ENCODE results near the gene CDK10. TPM values are rescaled to one million over a fixed set of nuclear protein-coding genes. Genes with fewer than 3 reads are reported as not detected.

CDK10 gene
- total RNA-seq, 2 experiments from 2014 or later: 58.9 to 62.8 TPM

GRCh38 chr16:89733322-89733721 lies 46.8 kb downstream of the CDK10 start:
- Mint-ChIP-seq H3K4me3 (no peak overlapping the region), H3K27me3 (no peaks in the 10 kb centered on the region), H3K4me1 (ENCODE audit: low read depth) (peaks cover 48% of the 10 kb centered on the region), H3K27ac (no peak overlapping the region), H3K36me3 (ENCODE audit: low read depth) (peaks cover 95% of the 10 kb centered on the region), H3K9me3 (no peaks in the 10 kb centered on the region)
- H3K4me1 ChIP-seq (ENCODE audit: insufficient read depth, low read length): peaks cover 95% of the 10 kb centered on the region
- no peak overlapping the region for H3K27ac ChIP-seq (ENCODE audit: low read depth in 1 of 2, low read length in 2 of 2)
- CTCF ChIA-PET: no interaction called here
- H3K9me3 ChIP-seq (ENCODE audit: control insufficient read depth in 1 of 2, insufficient read depth in 1 of 2, low read length in 2 of 2): no peaks in the 10 kb centered on the region
- no peak for TF ChIP-seq CTCF (IDR thresholded peaks at IDR 0.05)
- ATAC-seq (ENCODE audit: poor library complexity) (no peak), DNase-seq (no peak)
- POLR2A ChIA-PET: interaction anchor here (4.9 kb wide), 1 partner anchor 9 kb away, joined by 89 read pairs; no protein-coding TSS in a partner anchor
- H3K27me3 ChIP-seq (ENCODE audit: control insufficient read depth in 1 of 2, insufficient read depth in 2 of 2, low read length in 2 of 2): no peaks in the 10 kb centered on the region
- H3K4me3 ChIP-seq (ENCODE audit: low read length): no peak overlapping the region
- peaks cover 97% of the 10 kb centered on the region for H3K36me3 ChIP-seq (ENCODE audit: insufficient read depth, low read length)
- intact Hi-C loops (cut with DNase I, micrococcal nuclease): no loop called here

GRCh38 chr16:89733792-89734191 lies 47.3 kb downstream of the CDK10 start:
- H3K4me3 Mint-ChIP-seq: no peak overlapping the region
- no peak for TF ChIP-seq CTCF (IDR thresholded peaks at IDR 0.05)
- H3K36me3 Mint-ChIP-seq (ENCODE audit: low read depth): peaks cover 97% of the 10 kb centered on the region
- H3K4me3 ChIP-seq (ENCODE audit: low read length): no peak overlapping the region
- ATAC-seq (ENCODE audit: poor library complexity) (no peak), DNase-seq (no peak)
- H3K9me3 ChIP-seq (ENCODE audit: control insufficient read depth in 1 of 2, insufficient read depth in 1 of 2, low read length in 2 of 2): no peaks in the 10 kb centered on the region
- H3K27ac ChIP-seq (ENCODE audit: low read depth in 1 of 2, low read length in 2 of 2): no peak overlapping the region
- peaks cover 51% of the 10 kb centered on the region for H3K4me1 Mint-ChIP-seq (ENCODE audit: low read depth)
- H3K27me3 Mint-ChIP-seq: no peaks in the 10 kb centered on the region
- peaks cover 98% of the 10 kb centered on the region for H3K36me3 ChIP-seq (ENCODE audit: insufficient read depth, low read length)
- no peaks in the 10 kb centered on the region for H3K9me3 Mint-ChIP-seq
- intact Hi-C loops (cut with DNase I, micrococcal nuclease): no loop called here
- ChIA-PET POLR2A (interaction anchor here (4.9 kb wide), 1 partner anchor 9 kb away, joined by 89 read pairs; no protein-coding TSS in a partner anchor), CTCF (no interaction called here)
- peaks cover 96% of the 10 kb centered on the region for H3K4me1 ChIP-seq (ENCODE audit: insufficient read depth, low read length)
- no peak overlapping the region for H3K27ac Mint-ChIP-seq
- H3K27me3 ChIP-seq (ENCODE audit: control insufficient read depth in 1 of 2, insufficient read depth in 2 of 2, low read length in 2 of 2): no peaks in the 10 kb centered on the region

GRCh38 chr16:89736554-89736953 lies 50.1 kb downstream of the CDK10 start:
- Mint-ChIP-seq H3K36me3 (ENCODE audit: low read depth) (peaks cover 98% of the 10 kb centered on the region), H3K27me3 (no peaks in the 10 kb centered on the region), H3K9me3 (no peaks in the 10 kb centered on the region), H3K4me1 (ENCODE audit: low read depth) (peaks cover 50% of the 10 kb centered on the region), H3K4me3 (peak overlapping the region; percentile 69), H3K27ac (peak overlapping the region; percentile 80)
- intact Hi-C loops (cut with DNase I, micrococcal nuclease): no loop called here
- peaks cover 77% of the 10 kb centered on the region for H3K4me1 ChIP-seq (ENCODE audit: insufficient read depth, low read length)
- no peaks in the 10 kb centered on the region for H3K9me3 ChIP-seq (ENCODE audit: control insufficient read depth in 1 of 2, insufficient read depth in 1 of 2, low read length in 2 of 2)
- peaks cover 92% of the 10 kb centered on the region for H3K36me3 ChIP-seq (ENCODE audit: insufficient read depth, low read length)
- no peaks in the 10 kb centered on the region for H3K27me3 ChIP-seq (ENCODE audit: control insufficient read depth in 1 of 2, insufficient read depth in 2 of 2, low read length in 2 of 2)
- DNase-seq (no peak), ATAC-seq (ENCODE audit: poor library complexity) (no peak)
- H3K27ac ChIP-seq (ENCODE audit: low read depth in 1 of 2, low read length in 2 of 2): peak overlapping the region in 1 of 2 donors; percentile 34
- no peak overlapping the region for H3K4me3 ChIP-seq (ENCODE audit: low read length)
- no peak for TF ChIP-seq CTCF (IDR thresholded peaks at IDR 0.05)
- ChIA-PET POLR2A (interaction anchor here (4.9 kb wide), 1 partner anchor 12 kb away, joined by 89 read pairs; no protein-coding TSS in a partner anchor), CTCF (interaction anchor here (1.6 to 1.7 kb wide), 2 partner anchors 13 to 36 kb away, joined by 6 to 16 read pairs; partner anchors contain the start of gene SPATA2L)

Data from CD4-positive, alpha-beta T cell (primary cell).